Measurements from ENCODE around the gene SH3TC2. TPM values are rescaled to one million over a fixed set of nuclear protein-coding genes. Genes with fewer than 3 reads are reported as not detected.

The SH3TC2 gene
- total RNA-seq, 1 experiment from 2014 or later: 32.0 TPM

DNA sequence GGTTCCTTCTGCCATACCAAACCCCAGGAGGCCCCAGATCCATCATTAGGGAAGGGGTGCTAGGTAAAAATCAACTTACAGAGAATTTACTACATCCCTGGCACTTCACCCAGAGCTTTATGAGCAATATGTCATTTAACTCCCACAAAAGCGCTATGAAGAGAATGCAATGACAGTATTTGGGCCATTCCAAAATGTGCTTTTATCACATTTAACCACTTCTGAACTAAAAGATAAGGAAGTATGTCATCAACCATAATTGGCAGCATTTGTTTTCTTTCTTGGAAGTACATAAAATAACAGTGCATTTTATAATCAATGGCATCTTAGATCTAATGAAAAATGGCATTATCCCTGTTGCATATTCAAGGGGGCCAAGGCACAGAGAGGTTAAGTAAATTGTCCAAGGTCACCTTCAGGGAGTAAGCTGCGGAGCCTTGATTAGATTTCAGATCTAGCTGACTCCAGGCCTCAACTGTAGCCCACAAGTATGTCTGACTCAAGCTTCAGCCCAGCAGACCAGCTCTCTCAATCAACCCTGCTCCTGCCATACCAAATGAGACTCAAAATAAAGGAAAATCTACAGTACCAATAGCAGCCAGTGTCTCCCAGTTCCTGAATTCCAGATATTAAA, 16.5 kb downstream of the SH3TC2 start:
- Histone ChIP-seq H3K9ac (ENCODE audit: low read length) (no peak overlapping the region), H3F3A (ENCODE audit: low read length, unreplicated experiment) (no peaks in the 10 kb centered on the region), H3K9me2 (replicated peaks; ENCODE audit: low read length) (no peaks in the 10 kb centered on the region), H3K4me3 (ENCODE audit: low read length) (no peak overlapping the region), H3K9me3 (ENCODE audit: low read length) (no peaks in the 10 kb centered on the region), H3K79me2 (ENCODE audit: low read length) (no peaks in the 10 kb centered on the region), H4K20me1 (ENCODE audit: low read length) (no peaks in the 10 kb centered on the region), H2AFZ (ENCODE audit: low read length) (no peak overlapping the region), H3K4me1 (ENCODE audit: insufficient read depth, low read length) (peaks cover 7% of the 10 kb centered on the region; the same call in 1 of the 2 replicates), H3K27me3 (ENCODE audit: low read length) (no peaks in the 10 kb centered on the region), H3K36me3 (ENCODE audit: low read depth, low read length) (peaks cover 19% of the 10 kb centered on the region; the same call in 1 of the 2 replicates), H3K27ac (ENCODE audit: low read length) (no peak overlapping the region), H3K4me2 (ENCODE audit: low read length) (no peak overlapping the region)
- ATAC-seq (no peak), DNase-seq (no peak)
- CTCF ChIA-PET: interaction anchor here (0.6 to 1.3 kb wide), 2 partner anchors 69 to 96 kb away, joined by 4 to 5 read pairs; no protein-coding TSS in a partner anchor
- POLR2A ChIA-PET (ENCODE audit: unreplicated experiment): interaction anchor here (0.6 kb wide), 1 partner anchor 97 kb away, joined by 5 read pairs; no protein-coding TSS in a partner anchor
- intact Hi-C loops (cut with micrococcal nuclease): no loop called here
- no peak for TF ChIP-seq EZH2phosphoT487 (IDR thresholded peaks at IDR 0.05; ENCODE audit: borderline replicate concordance, low read length)
- TF ChIP-seq, protein P1, sequence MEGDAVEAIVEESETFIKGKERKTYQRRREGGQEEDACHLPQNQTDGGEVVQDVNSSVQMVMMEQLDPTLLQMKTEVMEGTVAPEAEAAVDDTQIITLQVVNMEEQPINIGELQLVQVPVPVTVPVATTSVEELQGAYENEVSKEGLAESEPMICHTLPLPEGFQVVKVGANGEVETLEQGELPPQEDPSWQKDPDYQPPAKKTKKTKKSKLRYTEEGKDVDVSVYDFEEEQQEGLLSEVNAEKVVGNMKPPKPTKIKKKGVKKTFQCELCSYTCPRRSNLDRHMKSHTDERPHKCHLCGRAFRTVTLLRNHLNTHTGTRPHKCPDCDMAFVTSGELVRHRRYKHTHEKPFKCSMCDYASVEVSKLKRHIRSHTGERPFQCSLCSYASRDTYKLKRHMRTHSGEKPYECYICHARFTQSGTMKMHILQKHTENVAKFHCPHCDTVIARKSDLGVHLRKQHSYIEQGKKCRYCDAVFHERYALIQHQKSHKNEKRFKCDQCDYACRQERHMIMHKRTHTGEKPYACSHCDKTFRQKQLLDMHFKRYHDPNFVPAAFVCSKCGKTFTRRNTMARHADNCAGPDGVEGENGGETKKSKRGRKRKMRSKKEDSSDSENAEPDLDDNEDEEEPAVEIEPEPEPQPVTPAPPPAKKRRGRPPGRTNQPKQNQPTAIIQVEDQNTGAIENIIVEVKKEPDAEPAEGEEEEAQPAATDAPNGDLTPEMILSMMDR (conservative IDR thresholded peaks at IDR 0.05; ENCODE audit: low read depth, low read length): no peak
- no peak for TF ChIP-seq EZH2 (IDR thresholded peaks at IDR 0.05; ENCODE audit: low read length, unreplicated experiment)
- BruUV-seq (replicated peaks): no TSS peak

DNA sequence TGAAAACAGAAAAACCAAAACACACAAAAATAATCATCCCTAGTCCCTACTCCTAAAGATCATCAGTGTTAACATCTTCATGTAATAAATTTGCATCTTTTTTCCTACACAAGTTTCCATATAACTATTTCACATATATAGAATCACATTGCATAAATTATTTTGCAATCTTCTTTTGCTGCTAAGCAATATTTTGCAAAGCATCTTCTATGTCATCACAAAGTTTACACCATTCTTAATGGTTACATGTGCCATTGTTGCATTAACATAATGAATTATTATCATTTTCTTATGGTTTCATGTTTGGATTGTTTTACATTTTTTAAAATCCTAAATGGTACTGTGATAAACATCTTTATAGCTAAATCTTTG, 17.8 kb downstream of the SH3TC2 start:
- Histone ChIP-seq H3F3A (ENCODE audit: low read length, unreplicated experiment) (no peaks in the 10 kb centered on the region), H3K9ac (ENCODE audit: low read length) (no peak overlapping the region), H3K9me3 (ENCODE audit: low read length) (no peaks in the 10 kb centered on the region), H4K20me1 (ENCODE audit: low read length) (no peaks in the 10 kb centered on the region), H3K36me3 (ENCODE audit: low read depth, low read length) (peaks cover 17% of the 10 kb centered on the region; the same call in 1 of the 2 replicates), H3K4me1 (ENCODE audit: insufficient read depth, low read length) (peaks cover 12% of the 10 kb centered on the region; the same call in 1 of the 2 replicates), H3K27me3 (ENCODE audit: low read length) (no peaks in the 10 kb centered on the region), H2AFZ (ENCODE audit: low read length) (no peak overlapping the region), H3K79me2 (ENCODE audit: low read length) (no peaks in the 10 kb centered on the region), H3K4me2 (ENCODE audit: low read length) (no peak overlapping the region), H3K4me3 (ENCODE audit: low read length) (no peak overlapping the region), H3K9me2 (replicated peaks; ENCODE audit: low read length) (no peaks in the 10 kb centered on the region), H3K27ac (ENCODE audit: low read length) (no peak overlapping the region)
- POLR2A ChIA-PET (ENCODE audit: unreplicated experiment): no interaction called here
- ATAC-seq (no peak), DNase-seq (no peak)
- CTCF ChIA-PET: interaction anchor here (0.6 kb wide), 1 partner anchor 10 kb away, joined by 4 read pairs; no protein-coding TSS in a partner anchor
- TF ChIP-seq EZH2 (IDR thresholded peaks at IDR 0.05; ENCODE audit: low read length, unreplicated experiment) (no peak), EZH2phosphoT487 (IDR thresholded peaks at IDR 0.05; ENCODE audit: borderline replicate concordance, low read length) (no peak)
- TF ChIP-seq, protein P1 (conservative IDR thresholded peaks at IDR 0.05; ENCODE audit: low read depth, low read length): no peak
- BruUV-seq (replicated peaks): no TSS peak
- intact Hi-C loops (cut with micrococcal nuclease): no loop called here

DNA sequence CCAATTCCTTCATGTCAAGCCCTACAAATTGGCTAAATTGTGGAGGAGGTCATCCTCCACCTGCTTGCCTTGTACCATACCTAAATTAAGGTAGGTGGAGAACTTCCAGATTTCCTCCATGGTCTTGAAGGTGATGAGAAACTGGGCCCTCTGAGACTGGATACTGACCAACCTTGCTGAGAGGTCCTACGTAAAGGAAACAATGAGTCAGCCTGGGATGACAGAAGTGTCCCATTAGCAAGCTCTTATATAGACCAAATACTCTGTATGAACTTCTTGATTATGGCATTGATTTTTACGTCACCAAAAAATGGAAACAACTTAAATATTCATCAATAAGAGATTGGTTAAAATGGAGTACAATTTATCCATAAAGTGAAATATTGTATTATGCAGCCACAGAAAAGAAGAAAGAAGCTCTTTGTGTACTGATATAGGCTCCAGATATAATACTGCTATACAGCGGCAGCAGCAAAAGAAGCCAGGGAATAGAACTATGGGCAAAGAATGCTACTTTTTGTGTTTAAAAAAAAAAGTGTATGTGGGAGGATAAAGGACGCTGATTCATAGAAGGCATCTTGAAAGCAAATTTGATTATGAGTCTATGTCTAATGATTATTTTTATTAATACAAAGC, 18.3 kb downstream of the SH3TC2 start:
- Histone ChIP-seq H3K9me2 (replicated peaks; ENCODE audit: low read length) (no peaks in the 10 kb centered on the region), H3F3A (ENCODE audit: low read length, unreplicated experiment) (no peaks in the 10 kb centered on the region), H3K9ac (ENCODE audit: low read length) (no peak overlapping the region), H3K27me3 (ENCODE audit: low read length) (no peaks in the 10 kb centered on the region), H3K4me2 (ENCODE audit: low read length) (no peak overlapping the region), H3K9me3 (ENCODE audit: low read length) (no peaks in the 10 kb centered on the region), H4K20me1 (ENCODE audit: low read length) (no peaks in the 10 kb centered on the region), H3K79me2 (ENCODE audit: low read length) (no peaks in the 10 kb centered on the region), H3K27ac (ENCODE audit: low read length) (no peak overlapping the region), H3K4me1 (ENCODE audit: insufficient read depth, low read length) (peaks cover 12% of the 10 kb centered on the region; the same call in 1 of the 2 replicates), H3K36me3 (ENCODE audit: low read depth, low read length) (peaks cover 13% of the 10 kb centered on the region; the same call in 1 of the 2 replicates), H2AFZ (ENCODE audit: low read length) (no peak overlapping the region), H3K4me3 (ENCODE audit: low read length) (no peak overlapping the region)
- no peak for DNase-seq
- ATAC-seq: no peak
- TF ChIP-seq EZH2 (IDR thresholded peaks at IDR 0.05; ENCODE audit: low read length, unreplicated experiment) (no peak), EZH2phosphoT487 (IDR thresholded peaks at IDR 0.05; ENCODE audit: borderline replicate concordance, low read length) (no peak)
- TF ChIP-seq, protein P1 (conservative IDR thresholded peaks at IDR 0.05; ENCODE audit: low read depth, low read length): no peak
- intact Hi-C loops (cut with micrococcal nuclease): no loop called here
- ChIA-PET POLR2A (ENCODE audit: unreplicated experiment) (no interaction called here), CTCF (interaction anchor here (0.6 kb wide), 1 partner anchor 9 kb away, joined by 4 read pairs; no protein-coding TSS in a partner anchor)
- BruUV-seq (replicated peaks): no TSS peak
